HCT116 (cell line): ENCODE measurements around the gene FAM83F.

Experiments used
- EGR1 ChIP-seq: IDR thresholded peaks from 2 replicates; pipeline ENCODE4 v1.6.1; 2012; ENCODE audit warnings: low read depth
- EZH2phosphoT487 ChIP-seq: fragments of 200-600 bp; IDR thresholded peaks from 2 replicates; pipeline ENCODE4 v1.6.1; 2018; ENCODE audit warnings: antibody characterized with exemption, borderline replicate concordance
- JUND ChIP-seq: IDR thresholded peaks from 2 replicates; pipeline ENCODE4 v1.6.1; 2012
- POLR2A ChIP-seq: IDR thresholded peaks from 2 replicates; pipeline ENCODE4 v1.7.0; 2011; ENCODE audit warnings: borderline replicate concordance; ENCODE audit not compliant: insufficient read depth, insufficient read length; ENCODE audit errors: extremely low read depth
- SIN3A ChIP-seq: IDR thresholded peaks from 2 replicates; pipeline ENCODE4 v1.6.1; 2012; ENCODE audit warnings: low read depth
- TCF7L2 ChIP-seq: IDR thresholded peaks from 2 replicates; pipeline ENCODE4 v1.7.0; 2011; ENCODE audit warnings: borderline replicate concordance, inconsistent platforms; ENCODE audit not compliant: insufficient read depth, insufficient read length; ENCODE audit errors: extremely low read depth
- TF ChIP-seq, protein P1 (sequence below), 3 experiments: fragments of 200-600 bp in 1 of 3; sonication (generic) in 1 of 3; IDR thresholded peaks in 2 of 3; conservative IDR thresholded peaks in 1 of 3; 2 replicates each; pipeline ENCODE4 v1.5.1; 2012 to 2017; ENCODE audit warnings: low read depth in 2 of 3, low read length in 2 of 3, antibody characterized with exemption in 1 of 3, borderline replicate concordance in 1 of 3, control low read depth in 1 of 3, mild to moderate bottlenecking in 1 of 3, mixed read lengths in 1 of 3, mixed run types in 1 of 3, moderate library complexity in 1 of 3; ENCODE audit not compliant: insufficient read depth in 1 of 3
- TF ChIP-seq, protein P2 (sequence below): IDR thresholded peaks from 2 replicates; pipeline ENCODE4 v1.6.1; 2011; ENCODE audit warnings: mild to moderate bottlenecking, low read length, moderate library complexity; ENCODE audit not compliant: insufficient replicate concordance; ENCODE audit errors: extremely low read depth
- TF ChIP-seq, protein P3 (sequence below): IDR thresholded peaks from 2 replicates; pipeline ENCODE4 v1.6.1; 2012; ENCODE audit warnings: low read depth

DNA sequence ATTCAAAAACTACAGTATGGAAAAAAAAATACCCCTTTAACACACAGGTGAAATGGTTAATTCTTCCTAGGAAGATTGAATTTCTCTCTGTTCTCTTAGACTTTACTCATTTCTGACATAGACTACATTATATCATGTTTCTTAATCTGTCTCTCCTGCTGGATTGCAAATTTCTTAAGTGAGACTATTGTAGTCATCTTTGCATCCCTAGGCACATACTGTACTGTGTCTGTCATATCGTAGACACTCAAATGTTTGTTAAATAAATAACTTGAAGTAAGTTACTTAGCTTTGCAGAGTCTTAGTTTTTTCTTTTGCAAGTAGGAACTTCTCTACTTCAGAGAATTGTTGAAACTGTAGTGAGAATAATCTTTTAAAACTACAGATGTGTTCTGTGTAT is 58.7 kb downstream of the FAM83F start:
- TF ChIP-seq POLR2A, result no peak
- TF ChIP-seq, protein P1, sequence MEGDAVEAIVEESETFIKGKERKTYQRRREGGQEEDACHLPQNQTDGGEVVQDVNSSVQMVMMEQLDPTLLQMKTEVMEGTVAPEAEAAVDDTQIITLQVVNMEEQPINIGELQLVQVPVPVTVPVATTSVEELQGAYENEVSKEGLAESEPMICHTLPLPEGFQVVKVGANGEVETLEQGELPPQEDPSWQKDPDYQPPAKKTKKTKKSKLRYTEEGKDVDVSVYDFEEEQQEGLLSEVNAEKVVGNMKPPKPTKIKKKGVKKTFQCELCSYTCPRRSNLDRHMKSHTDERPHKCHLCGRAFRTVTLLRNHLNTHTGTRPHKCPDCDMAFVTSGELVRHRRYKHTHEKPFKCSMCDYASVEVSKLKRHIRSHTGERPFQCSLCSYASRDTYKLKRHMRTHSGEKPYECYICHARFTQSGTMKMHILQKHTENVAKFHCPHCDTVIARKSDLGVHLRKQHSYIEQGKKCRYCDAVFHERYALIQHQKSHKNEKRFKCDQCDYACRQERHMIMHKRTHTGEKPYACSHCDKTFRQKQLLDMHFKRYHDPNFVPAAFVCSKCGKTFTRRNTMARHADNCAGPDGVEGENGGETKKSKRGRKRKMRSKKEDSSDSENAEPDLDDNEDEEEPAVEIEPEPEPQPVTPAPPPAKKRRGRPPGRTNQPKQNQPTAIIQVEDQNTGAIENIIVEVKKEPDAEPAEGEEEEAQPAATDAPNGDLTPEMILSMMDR (IDR thresholded peaks at IDR 0.05 in 2 of 3, conservative IDR thresholded peaks at IDR 0.05 in 1 of 3; ENCODE audit: borderline replicate concordance in 1 of 3, insufficient read depth in 1 of 3, low read depth in 2 of 3, low read length in 2 of 3), result no peak
- TF ChIP-seq, protein P2, sequence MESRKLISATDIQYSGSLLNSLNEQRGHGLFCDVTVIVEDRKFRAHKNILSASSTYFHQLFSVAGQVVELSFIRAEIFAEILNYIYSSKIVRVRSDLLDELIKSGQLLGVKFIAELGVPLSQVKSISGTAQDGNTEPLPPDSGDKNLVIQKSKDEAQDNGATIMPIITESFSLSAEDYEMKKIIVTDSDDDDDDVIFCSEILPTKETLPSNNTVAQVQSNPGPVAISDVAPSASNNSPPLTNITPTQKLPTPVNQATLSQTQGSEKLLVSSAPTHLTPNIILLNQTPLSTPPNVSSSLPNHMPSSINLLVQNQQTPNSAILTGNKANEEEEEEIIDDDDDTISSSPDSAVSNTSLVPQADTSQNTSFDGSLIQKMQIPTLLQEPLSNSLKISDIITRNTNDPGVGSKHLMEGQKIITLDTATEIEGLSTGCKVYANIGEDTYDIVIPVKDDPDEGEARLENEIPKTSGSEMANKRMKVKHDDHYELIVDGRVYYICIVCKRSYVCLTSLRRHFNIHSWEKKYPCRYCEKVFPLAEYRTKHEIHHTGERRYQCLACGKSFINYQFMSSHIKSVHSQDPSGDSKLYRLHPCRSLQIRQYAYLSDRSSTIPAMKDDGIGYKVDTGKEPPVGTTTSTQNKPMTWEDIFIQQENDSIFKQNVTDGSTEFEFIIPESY, result no peak
- TF ChIP-seq EZH2phosphoT487, result no peak
- TF ChIP-seq EGR1, result no peak
- TF ChIP-seq, protein P3, sequence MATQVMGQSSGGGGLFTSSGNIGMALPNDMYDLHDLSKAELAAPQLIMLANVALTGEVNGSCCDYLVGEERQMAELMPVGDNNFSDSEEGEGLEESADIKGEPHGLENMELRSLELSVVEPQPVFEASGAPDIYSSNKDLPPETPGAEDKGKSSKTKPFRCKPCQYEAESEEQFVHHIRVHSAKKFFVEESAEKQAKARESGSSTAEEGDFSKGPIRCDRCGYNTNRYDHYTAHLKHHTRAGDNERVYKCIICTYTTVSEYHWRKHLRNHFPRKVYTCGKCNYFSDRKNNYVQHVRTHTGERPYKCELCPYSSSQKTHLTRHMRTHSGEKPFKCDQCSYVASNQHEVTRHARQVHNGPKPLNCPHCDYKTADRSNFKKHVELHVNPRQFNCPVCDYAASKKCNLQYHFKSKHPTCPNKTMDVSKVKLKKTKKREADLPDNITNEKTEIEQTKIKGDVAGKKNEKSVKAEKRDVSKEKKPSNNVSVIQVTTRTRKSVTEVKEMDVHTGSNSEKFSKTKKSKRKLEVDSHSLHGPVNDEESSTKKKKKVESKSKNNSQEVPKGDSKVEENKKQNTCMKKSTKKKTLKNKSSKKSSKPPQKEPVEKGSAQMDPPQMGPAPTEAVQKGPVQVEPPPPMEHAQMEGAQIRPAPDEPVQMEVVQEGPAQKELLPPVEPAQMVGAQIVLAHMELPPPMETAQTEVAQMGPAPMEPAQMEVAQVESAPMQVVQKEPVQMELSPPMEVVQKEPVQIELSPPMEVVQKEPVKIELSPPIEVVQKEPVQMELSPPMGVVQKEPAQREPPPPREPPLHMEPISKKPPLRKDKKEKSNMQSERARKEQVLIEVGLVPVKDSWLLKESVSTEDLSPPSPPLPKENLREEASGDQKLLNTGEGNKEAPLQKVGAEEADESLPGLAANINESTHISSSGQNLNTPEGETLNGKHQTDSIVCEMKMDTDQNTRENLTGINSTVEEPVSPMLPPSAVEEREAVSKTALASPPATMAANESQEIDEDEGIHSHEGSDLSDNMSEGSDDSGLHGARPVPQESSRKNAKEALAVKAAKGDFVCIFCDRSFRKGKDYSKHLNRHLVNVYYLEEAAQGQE, result no peak
- TF ChIP-seq SIN3A, result no peak
- no peak for TF ChIP-seq TCF7L2
- no peak for TF ChIP-seq JUND
